NCI-H2029 (cell line): ENCODE data around the gene DHFR.
"Not testable (repeated sequence)": the region's sequence is repeated elsewhere in the genome, so short reads cannot be mapped to it uniquely, and the experiment has no call there.

Experiments
- DNase-seq: peaks from one replicate; lab custom pipeline; 2025; lab: John Stamatoyannopoulos, UW

DHFR gene

DNA sequence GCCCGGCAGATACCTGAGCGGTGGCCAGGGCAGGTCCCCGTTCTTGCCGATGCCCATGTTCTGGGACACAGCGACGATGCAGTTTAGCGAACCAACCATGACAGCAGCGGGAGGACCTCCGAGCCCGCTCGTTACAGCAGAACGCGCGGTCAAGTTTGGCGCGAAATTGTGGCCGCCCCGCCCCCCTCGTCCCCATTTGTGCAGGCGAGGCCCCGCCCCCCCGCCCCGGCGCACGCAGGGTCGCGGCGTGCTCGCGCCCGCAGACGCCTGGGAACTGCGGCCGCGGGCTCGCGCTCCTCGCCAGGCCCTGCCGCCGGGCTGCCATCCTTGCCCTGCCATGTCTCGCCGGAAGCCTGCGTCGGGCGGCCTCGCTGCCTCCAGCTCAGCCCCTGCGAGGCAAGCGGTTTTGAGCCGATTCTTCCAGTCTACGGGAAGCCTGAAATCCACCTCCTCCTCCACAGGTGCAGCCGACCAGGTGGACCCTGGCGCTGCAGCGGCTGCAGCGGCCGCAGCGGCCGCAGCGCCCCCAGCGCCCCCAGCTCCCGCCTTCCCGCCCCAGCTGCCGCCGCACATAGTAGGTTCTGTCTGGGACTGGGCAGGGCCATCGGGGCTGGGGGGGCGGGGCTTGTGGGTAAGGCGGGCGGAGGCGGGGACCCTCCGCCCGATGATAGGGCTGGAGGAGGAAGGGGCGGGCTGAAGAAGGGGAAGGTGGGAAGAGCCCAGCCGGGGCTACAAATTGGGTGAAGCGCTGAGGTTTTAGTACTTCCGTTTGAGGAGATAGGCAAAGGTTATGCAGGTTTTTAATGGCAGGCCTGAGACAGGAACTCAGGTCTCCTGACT, at the start of gene DHFR, which contains the start of gene MSH3:
TSS of gene DHFR (minus strand) at position 593 of the 840 bp plus-strand sequence. CDS start at position 99, 494 bp downstream.
TSS of gene MSH3 (plus strand) at position 262 of the 840 bp plus-strand sequence. CDS start at position 338, 76 bp downstream.
- DNase-seq: peak; percentile 95

DNA sequence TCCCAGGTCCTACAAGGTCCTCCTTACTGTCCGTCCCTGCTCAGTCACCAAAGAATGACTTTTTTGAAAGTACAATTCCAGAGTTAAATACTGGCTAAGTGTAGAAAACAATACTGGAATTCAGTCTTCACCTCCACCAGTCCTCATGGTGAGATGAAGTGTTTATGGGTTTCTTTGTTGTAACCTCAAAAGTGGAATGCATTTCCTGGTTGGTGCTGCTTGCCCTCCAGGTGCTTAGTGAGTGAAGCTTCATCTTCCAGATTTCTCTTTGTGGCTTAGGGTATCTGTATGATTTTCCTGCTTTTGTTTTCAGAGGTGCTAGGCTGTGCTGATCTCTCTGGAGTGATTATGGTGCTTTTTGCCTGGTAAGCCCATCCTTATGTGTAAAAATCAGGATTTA, 49.4 kb upstream of the DHFR start:
- no peak for DNase-seq

DNA sequence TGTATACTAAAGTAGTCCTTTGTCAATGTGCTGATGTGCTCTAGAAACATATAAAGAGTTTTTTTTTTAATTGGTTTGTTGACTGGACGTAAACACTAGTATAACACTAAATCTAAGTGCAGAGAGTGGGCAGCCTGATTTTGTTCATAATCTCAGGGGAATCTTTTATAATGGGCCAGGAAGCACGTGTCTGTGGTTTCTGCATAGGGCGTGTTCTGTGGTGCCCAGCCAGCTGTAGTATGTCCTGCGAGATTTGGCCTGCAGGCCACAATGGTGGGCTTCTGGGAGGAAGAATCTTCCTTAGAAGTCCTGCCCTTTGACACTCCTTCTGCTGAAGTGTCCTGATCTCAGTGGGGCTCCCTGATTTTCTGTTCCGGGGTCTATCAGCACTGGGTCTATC, 49.0 kb upstream of the DHFR start:
- DNase-seq: no peak

DNA sequence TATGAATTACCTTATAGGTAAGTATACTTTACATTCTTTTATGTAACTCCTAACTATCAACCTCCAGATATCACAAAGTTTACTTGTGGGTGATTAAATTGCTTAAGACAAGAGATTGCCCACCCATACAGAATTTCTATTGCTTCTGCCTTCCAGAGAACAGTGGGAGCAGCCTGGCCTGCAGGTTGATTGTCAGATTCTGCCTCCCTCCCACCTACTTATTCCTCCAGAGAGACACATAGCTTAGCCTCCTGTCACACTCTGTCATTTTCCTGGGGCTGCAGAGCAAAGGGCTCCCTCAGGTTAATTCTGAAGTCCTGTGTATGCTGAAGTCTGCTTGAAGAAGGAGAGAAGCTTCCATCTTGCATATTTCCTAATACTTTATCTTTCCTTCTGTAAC, 48.5 kb upstream of the DHFR start:
- no peak for DNase-seq

DNA sequence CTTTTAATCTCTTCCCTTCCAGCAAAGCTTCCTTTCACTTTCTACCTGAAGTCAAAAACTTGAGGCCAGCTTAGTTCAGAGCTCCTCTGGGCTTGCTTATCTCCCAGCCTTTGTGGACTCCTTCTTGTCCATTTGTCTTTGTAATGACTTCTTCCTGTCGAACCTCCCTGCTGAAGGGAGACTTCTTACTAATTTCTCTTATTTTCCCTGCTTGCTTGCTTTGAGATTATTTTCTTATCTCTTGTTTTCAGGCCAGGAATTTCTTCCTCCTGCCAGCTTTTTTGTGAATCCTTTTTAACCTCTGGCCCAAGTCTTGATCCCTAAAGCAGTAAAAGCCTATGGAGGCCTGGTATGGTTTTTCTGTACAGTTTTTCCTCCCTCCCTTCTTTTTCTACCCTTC, 46.8 kb upstream of the DHFR start:
- no peak for DNase-seq

DNA sequence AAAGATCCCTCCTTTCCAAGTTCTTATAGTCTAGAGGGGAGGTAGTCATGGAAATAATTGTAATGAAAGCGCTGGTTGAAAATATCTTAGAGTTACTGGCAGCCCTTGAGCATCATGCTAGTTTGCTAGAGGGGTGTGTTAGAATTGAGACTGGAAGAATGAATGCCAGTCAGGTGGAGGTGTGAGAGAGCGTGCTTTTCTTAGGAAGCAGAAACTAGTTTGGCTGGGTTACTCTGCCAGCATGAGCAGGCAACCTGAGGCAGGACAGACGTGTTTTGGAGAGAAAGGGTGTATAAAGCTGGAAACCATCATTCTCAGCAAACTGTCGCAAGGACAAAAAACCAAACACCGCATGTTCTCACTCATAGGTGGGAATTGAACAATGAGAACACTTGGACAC, 43.6 kb upstream of the DHFR start:
- no peak for DNase-seq

DNA sequence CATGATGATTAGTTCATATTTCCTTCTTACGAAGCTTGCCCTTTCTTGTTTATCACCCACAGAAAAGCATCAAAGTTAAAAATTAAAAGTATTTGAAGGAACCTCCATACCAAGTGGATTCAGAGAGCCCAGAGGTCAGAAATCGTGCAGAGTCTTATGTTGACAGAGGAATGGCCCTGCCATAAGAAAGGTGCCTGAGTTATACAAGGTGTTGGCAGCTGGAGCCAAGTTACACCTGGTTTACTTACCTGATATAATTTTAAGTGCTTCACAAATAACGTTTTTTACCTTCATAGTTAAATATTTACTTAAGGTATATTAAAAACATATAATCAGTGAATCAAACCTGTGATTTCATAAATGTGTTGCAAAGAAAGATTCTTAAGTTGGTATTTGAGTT, 42.3 kb upstream of the DHFR start:
- DNase-seq: no peak

DNA sequence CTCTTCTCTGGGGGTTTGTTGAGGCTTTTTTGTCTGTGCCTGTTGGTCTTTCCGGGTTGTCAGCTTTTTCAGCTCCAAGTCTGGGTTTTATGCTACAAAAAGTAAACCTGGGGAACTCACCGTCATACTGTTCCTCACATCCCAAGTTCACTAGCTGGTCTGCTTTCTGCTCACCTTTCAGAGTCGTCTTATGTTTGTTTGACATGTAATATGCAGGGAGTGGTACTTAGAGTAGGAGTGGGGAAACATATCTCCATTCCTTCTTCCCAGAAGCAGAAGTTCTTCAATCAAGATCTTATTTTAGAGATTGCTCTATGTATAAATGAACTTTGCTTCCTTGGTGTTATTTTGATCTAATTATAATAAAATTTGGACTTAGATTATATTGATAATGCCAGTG, 41.7 kb upstream of the DHFR start:
- no peak for DNase-seq

DNA sequence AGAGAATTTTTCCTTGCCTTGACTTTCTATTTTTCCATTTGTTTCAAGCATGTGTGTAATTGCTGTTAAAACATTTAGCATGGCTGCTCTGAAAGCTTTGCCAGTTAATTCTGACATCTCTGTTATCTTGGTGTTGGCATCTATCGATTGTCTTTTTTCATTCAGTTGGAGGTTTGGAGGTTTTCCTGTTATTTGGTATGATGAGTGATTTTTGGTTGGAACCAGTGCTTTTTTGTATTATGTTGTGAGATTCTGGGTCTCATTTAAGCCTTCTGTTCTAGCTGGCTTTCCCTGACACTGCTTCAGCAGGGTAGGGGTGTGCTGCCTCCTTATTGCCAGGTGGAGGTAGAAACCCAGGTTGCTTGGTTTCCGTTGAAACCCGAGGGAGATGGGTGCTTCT, 40.9 kb upstream of the DHFR start:
- DNase-seq: no peak

DNA sequence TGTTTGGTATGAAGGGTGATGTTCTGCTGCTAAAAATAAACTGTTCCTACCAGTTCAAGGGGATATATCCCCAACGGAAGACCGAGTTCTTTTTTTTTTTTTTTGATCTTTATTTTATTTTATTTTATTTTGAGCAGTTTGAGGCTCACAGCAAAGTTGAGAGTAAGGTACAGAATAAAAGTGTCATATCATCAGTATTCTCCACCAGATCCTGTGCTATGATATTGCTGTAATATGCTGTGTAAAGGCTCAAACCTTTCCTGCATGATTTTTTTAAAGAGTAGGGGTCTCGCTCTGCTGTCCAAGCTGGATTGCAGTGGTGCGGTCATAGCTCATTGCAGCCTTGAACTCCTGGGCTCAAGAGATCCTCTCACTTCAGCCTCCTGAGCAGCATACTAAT, 34.8 kb upstream of the DHFR start:
- no peak for DNase-seq

DNA sequence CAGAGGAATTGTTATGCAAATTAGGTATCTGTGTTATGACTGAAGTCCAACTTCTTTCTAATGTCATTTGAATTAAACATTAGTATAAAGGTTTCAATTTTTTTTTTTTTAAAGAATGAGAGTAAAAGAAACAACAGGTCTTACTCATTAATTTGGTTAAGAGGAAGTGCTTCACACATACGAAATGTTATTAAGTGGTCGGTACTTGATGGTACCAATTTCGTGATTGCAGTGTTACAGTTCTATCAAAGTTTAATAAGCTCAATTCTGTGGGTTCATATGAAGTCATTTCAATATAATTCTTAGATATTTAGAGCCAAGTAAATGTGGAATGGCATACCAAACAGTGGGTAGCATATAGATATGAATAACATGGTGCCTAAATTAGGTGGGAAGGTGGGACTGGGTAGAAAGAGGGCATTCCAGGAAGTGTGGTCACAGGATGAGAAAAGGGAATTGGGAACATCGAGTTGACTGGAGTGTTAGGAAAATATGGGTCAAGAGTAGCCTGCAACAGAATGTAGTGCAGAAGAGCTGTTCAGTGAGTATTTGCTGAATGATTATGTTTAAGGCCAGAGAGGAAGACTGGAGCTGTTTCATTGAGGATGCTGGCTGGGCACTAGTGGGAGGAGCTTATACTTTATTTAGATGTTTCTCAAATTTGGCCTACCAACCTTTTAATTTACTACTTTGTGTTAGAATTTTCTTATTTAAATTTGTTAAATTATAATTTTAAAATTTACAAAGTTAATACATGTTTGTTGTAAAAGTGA, 34.1 kb upstream of the DHFR start:
- DNase-seq: no peak

DNA sequence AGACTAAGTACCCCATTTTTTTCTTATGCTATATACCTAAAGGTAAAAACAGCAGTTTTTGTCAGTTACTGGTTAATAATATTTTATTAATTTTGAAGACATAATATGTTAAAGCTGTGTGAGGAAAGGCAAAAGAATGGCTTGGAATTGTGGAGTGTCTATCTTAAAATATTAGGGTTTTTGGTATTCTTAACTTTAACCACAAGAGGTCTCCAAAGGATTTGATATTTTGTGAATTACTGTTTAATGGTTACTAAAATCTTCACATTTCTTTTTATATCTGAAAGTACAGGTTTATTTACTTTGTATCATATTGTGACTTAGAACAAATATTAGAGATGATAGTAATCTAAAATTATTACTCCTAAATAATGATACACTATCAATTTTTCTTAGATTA, 32.0 kb upstream of the DHFR start:
- no peak for DNase-seq

DNA sequence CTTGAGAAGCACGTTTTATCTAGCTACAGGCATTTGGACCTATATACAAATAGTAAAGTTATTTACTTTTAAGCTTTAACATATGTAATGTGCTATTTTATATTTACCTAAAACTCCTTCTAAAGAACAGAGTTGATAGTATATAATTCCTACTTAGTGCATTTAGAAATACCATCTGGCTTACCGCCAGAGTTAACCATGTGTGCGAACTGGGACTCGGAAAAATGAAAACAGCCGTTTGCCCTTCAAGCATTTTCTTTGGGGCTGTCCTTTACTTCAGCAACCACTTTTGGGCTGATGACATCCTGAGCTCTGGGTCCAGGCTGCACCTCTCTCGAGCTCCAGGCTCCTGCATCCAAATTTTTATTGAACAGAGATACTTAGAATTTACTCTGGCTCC, 21.9 kb upstream of the DHFR start:
- DNase-seq: no peak

DNA sequence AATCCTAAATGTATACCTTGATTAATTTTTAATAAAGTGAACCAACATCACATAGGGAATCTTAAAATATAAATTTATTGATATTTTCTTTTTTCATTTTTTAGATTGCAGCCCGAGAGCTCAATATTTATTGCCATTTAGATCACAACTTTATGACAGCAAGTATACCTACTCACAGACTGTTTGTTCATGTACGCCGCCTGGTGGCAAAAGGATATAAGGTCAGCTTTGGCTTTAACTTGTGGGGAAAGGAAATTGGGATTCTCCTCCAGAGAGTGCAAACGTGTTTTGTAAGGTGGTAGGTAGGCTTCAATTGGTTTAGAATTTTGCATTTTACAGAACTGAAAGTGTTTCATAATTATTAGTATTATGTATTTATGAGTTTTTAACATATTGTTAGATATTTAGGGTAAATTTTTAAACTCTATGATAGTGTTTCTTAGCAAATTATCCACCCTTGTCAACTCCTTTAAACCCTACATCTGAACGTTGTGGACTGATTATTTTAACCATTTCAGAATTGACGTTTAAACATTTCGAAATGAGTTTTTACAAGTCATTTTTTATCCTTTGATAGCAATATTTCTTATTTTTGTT, 17.5 kb upstream of the DHFR start:
- peak; percentile 56 for DNase-seq

DNA sequence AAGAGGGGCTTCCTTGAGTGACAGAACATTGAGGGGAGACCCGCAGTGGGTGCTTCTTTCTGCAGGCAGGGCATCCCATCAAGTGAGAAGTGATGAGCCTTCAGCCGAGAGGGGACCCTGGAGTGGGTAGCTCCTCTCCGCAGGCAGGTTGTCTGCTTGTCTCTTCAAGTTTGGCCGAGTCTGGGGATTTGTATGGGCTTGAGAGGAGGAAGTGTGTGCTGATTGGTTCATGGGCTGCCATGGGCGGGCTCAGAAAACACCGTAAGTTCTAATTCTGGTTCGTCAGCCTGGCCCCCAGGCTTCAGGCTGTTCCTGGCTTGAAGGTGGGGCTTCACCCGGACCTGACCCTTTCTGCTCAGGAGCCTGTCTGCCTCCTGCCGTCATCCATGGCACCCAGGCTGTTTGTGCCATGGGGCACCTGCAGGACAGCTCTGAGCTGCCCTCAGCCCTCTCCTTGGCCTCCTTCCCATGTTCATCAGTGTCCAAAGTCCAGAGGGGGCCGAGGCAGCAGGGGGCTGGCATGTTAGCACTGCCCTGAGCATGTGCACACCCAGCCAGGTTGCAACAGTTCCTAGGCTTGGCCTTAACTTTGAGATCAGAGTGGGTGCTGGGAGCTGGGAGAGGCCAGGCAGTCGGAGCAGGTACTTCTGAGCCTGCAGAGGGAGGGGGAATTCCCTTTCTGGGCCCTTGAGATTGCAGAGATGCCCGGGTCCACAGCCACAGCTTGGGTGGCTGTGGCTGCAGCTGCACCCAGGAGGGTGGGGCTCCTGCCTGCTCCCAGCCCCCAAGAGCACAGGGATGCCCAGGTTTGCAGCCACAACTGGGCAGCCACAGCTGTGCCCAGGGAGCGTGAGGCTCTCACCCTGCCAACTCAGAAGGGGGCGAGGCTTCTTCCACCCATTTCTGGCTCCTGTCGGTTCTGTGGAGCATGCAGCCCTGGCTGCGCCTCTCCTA, 13.5 kb upstream of the DHFR start:
- no peak for DNase-seq

DNA sequence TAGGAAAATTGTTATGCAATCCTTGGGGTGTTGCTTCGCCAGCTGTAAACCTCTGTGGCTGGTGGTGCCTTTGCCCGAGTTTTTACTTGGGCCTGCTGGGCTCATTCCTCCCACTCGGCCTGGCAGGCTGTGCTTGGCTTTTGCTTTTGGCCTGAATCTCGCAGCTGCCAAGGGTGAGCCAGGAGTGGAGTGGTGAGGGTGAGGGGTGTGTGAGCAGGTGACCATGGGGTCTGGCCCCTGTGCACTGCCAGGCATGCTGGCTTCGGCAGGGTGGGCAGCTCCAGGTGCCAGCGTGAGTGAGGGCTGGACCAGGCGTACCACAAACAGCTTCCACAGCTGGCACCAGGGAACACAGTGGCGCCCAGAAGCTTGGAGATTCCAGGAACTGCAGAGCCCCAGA, 12.6 kb upstream of the DHFR start:
- DNase-seq: no peak

DNA sequence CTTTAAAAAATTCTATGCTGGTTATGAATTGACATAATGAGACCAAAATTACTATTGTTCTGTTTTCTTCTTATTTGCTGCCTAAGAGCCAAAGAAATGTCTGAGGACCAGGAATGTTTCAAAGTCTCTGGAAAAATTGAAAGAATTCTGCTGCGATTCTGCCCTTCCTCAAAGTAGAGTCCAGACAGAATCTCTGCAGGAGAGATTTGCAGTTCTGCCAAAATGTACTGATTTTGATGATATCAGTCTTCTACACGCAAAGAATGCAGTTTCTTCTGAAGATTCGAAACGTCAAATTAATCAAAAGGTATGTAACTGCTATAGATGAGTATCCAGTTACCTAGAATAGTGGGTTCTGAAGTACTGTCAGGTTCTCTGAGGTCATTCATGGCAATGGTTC, 10.3 kb upstream of the DHFR start:
- no peak for DNase-seq

DNA sequence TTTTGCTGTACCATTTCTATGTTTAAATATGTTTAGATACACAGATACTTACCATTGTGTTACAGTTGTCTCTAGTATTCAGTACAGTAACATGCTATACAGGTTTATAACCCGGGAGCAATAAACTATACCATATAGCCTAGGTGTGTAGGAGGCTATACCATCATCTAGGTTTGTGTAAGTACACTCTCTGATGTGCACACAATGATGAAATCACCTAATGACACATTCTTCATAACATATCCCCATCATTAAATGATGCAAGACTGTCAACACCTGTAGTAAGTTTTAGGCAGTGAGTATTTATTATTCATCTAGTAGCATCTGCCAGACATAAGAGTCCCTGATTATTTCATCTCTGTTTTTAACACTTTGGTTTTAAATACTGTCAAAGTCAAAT, 7.3 kb upstream of the DHFR start:
- DNase-seq: no peak

DNA sequence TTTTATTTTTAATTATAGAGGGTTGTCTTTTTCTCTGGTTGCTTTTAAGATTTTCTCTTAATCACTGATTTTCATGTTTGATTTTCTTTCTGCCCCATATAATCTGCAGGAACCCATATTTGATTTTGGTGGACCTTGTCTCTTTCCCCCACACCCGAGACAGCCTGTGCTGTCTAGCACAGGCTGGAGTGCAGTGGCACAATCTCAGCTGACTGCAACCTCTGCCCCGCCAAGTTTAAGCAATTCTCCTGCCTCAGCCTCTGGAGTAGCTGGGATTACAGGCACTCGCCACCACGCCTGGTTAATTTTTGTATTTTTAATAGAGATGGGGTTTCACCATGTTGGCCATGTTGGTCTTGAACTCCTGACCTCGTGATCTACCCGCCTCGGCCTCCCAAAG, 5.9 kb upstream of the DHFR start:
- not testable (repeated sequence) for DNase-seq

DNA sequence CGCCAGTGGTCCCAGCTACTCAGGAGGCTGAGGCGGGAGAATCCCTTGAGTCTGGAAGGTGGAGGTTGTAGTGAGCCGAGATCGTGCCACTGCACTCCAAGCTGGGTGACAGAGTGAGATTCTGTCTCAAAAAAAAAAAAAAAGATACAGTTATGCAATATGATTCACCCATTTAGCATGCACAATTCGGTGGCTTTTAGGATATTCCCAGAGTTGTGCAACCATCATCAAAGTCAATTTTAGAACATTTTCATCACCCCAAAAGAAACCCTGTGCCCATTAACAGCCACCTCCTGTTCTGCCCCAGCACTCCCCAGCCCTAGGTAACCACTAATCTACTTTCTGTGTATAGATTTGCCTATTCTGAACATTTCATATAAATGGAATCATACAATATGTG, 4.3 kb upstream of the DHFR start:
- DNase-seq: no peak

DNA sequence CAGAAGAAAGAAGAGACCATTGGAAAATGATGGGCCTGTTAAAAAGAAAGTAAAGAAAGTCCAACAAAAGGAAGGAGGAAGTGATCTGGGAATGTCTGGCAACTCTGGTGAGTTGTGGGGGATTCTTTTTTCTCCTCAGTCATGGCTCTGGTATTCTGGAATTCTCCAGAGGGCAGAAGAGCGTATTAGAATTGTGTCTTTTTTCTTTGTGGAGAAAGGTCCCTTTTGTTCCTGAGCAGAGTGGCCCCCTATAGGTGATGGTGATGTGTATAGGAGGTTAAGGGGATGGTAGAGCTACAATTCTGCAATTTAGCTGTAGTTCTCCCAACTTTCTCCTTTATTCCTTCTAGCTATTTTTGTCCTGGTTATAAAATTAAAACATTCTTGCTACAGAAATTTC, 1.6 kb upstream of the DHFR start:
- DNase-seq: no peak
